ENCODE data around the gene ZFAND3. TPM values are rescaled to one million over a fixed set of nuclear protein-coding genes. Genes with fewer than 3 reads are reported as not detected.

Gene ZFAND3
- total RNA-seq, 1 experiment from 2014 or later = 107 TPM

DNA sequence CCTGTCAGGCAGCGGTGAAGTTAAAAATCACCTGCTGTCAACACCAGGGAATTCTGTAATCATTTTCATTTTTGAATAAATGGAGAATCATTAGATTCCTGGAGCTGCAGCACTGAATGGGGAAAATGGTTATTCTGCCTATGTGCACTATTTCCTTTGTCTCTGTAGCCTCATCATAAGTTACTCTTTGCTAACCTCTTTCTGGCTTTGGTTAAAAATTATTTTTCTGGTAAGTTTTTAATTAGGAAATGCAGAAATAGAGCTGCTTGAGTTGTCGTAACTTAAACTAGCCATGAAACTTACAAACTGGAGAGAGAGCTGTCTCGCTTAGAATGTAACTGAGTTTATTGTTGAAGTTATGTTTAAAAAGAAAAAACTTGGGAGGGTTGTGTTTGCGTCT lies 28.8 kb downstream of the ZFAND3 start:
- Mint-ChIP-seq H3K4me1 (ENCODE audit: low read depth, unreplicated experiment) (peaks cover 20% of the 10 kb centered on the region), H3K27ac (ENCODE audit: unreplicated experiment) (no peak overlapping the region)
- CTCF ChIA-PET = interaction anchor here (0.6 kb wide), 1 partner anchor 14 kb away, joined by 5 read pairs; no protein-coding TSS in a partner anchor

GRCh38 chr6:37850260-37850659 lies 30.7 kb downstream of the ZFAND3 start:
- CTCF ChIA-PET = no interaction called here
- H3K9me3 Mint-ChIP-seq (ENCODE audit: unreplicated experiment) = no peaks in the 10 kb centered on the region
- intact Hi-C loops (cut with micrococcal nuclease; ENCODE audit: unreplicated experiment) = no loop called here
- H3K27me3 Mint-ChIP-seq (ENCODE audit: insufficient read depth, unreplicated experiment) = no peaks in the 10 kb centered on the region
- Histone ChIP-seq H3K27me3 (replicated peaks; ENCODE audit: control insufficient read depth, insufficient read depth, low read length) (no peaks in the 10 kb centered on the region), H3K9me3 (no peaks in the 10 kb centered on the region), H3K4me1 (no peaks in the 10 kb centered on the region), H3K36me3 (ENCODE audit: control insufficient read depth, insufficient read depth, low read length) (no peaks in the 10 kb centered on the region), H3K4me3 (ENCODE audit: low read depth, low read length) (no peak overlapping the region)
- H3K4me1 Mint-ChIP-seq (ENCODE audit: low read depth, unreplicated experiment) = peaks cover 14% of the 10 kb centered on the region
- peaks cover 6% of the 10 kb centered on the region for H3K36me3 Mint-ChIP-seq (ENCODE audit: insufficient read depth, unreplicated experiment)
- no peak overlapping the region for H3K27ac Mint-ChIP-seq (ENCODE audit: unreplicated experiment)
- TF ChIP-seq, protein P1, sequence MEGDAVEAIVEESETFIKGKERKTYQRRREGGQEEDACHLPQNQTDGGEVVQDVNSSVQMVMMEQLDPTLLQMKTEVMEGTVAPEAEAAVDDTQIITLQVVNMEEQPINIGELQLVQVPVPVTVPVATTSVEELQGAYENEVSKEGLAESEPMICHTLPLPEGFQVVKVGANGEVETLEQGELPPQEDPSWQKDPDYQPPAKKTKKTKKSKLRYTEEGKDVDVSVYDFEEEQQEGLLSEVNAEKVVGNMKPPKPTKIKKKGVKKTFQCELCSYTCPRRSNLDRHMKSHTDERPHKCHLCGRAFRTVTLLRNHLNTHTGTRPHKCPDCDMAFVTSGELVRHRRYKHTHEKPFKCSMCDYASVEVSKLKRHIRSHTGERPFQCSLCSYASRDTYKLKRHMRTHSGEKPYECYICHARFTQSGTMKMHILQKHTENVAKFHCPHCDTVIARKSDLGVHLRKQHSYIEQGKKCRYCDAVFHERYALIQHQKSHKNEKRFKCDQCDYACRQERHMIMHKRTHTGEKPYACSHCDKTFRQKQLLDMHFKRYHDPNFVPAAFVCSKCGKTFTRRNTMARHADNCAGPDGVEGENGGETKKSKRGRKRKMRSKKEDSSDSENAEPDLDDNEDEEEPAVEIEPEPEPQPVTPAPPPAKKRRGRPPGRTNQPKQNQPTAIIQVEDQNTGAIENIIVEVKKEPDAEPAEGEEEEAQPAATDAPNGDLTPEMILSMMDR (IDR thresholded peaks at IDR 0.05; ENCODE audit: insufficient read depth in 1 of 2, low read depth in 1 of 2, low read length in 1 of 2, severe bottlenecking in 1 of 2, unreplicated experiment in 1 of 2) = no peak
- DNase-seq = no peak
- POLR2A ChIA-PET = no interaction called here
- BruUV-seq (replicated peaks) = no TSS peak
- H3K4me3 Mint-ChIP-seq (ENCODE audit: unreplicated experiment) = no peak overlapping the region

More for the DNA sequence above, 28.8 kb downstream of the ZFAND3 start:
- H3K9me3 ChIP-seq = no peaks in the 10 kb centered on the region
- no peaks in the 10 kb centered on the region for H3K36me3 ChIP-seq (ENCODE audit: control insufficient read depth, insufficient read depth, low read length)
- intact Hi-C loops (cut with micrococcal nuclease; ENCODE audit: unreplicated experiment) = no loop called here
- H3K4me3 ChIP-seq (ENCODE audit: low read depth, low read length) = no peak overlapping the region
- TF ChIP-seq, protein P1 (IDR thresholded peaks at IDR 0.05; ENCODE audit: insufficient read depth in 1 of 2, low read depth in 1 of 2, low read length in 1 of 2, severe bottlenecking in 1 of 2, unreplicated experiment in 1 of 2) = no peak
- POLR2A ChIA-PET = no interaction called here
- no peaks in the 10 kb centered on the region for H3K27me3 ChIP-seq (replicated peaks; ENCODE audit: control insufficient read depth, insufficient read depth, low read length)
- DNase-seq = no peak
- H3K4me1 ChIP-seq = no peaks in the 10 kb centered on the region
- no peaks in the 10 kb centered on the region for H3K27me3 Mint-ChIP-seq (ENCODE audit: insufficient read depth, unreplicated experiment)
- no peaks in the 10 kb centered on the region for H3K9me3 Mint-ChIP-seq (ENCODE audit: unreplicated experiment)
- H3K36me3 Mint-ChIP-seq (ENCODE audit: insufficient read depth, unreplicated experiment) = peaks cover 13% of the 10 kb centered on the region
- no peak overlapping the region for H3K4me3 Mint-ChIP-seq (ENCODE audit: unreplicated experiment)
- no TSS peak for BruUV-seq (replicated peaks)

- TF ChIP-seq, protein P1 (IDR thresholded peaks at IDR 0.05; ENCODE audit: insufficient read depth in 1 of 2, low read depth in 1 of 2, low read length in 1 of 2, severe bottlenecking in 1 of 2, unreplicated experiment in 1 of 2) = no peak
- intact Hi-C loops (cut with micrococcal nuclease; ENCODE audit: unreplicated experiment) = no loop called here
- H3K36me3 ChIP-seq (ENCODE audit: control insufficient read depth, insufficient read depth, low read length) = no peaks in the 10 kb centered on the region
- DNase-seq = no peak
- no peaks in the 10 kb centered on the region for H3K9me3 ChIP-seq
- POLR2A ChIA-PET = no interaction called here
- Mint-ChIP-seq H3K27me3 (ENCODE audit: insufficient read depth, unreplicated experiment) (no peaks in the 10 kb centered on the region), H3K27ac (ENCODE audit: unreplicated experiment) (no peak overlapping the region), H3K4me1 (ENCODE audit: low read depth, unreplicated experiment) (peaks cover 10% of the 10 kb centered on the region), H3K36me3 (ENCODE audit: insufficient read depth, unreplicated experiment) (peaks cover 10% of the 10 kb centered on the region), H3K9me3 (ENCODE audit: unreplicated experiment) (no peaks in the 10 kb centered on the region), H3K4me3 (ENCODE audit: unreplicated experiment) (no peak overlapping the region)
- CTCF ChIA-PET = no interaction called here
- no TSS peak for BruUV-seq (replicated peaks)
- no peak overlapping the region for H3K4me3 ChIP-seq (ENCODE audit: low read depth, low read length)
- no peaks in the 10 kb centered on the region for H3K27me3 ChIP-seq (replicated peaks; ENCODE audit: control insufficient read depth, insufficient read depth, low read length)
- no peaks in the 10 kb centered on the region for H3K4me1 ChIP-seq
These were observed 31.3 kb downstream of the ZFAND3 start for GRCh38 chr6:37850728-37851285.

Measured in Caco-2 (cell line).